Neuronal stem cell (in vitro differentiated cells): ENCODE data around the gene MAEL.

Experiments
- DNase-seq: peaks from one replicate; pipeline ENCODE4 v3.0.0-alpha.2; 2013; ENCODE audit warnings: low spot score
- H2AFZ ChIP-seq: one replicate; pipeline ENCODE4 v1.6.1; 2013; ENCODE audit warnings: mild to moderate bottlenecking, low read length, inconsistent platforms
- H2AK5ac ChIP-seq: 2 replicates; pipeline ENCODE4 v1.6.1; 2013; ENCODE audit warnings: low read depth, mild to moderate bottlenecking, inconsistent platforms, low read length, moderate library complexity, mixed read lengths
- H2BK120ac ChIP-seq: 2 replicates; pipeline ENCODE4 v1.6.1; 2013; ENCODE audit warnings: low read depth, mild to moderate bottlenecking, inconsistent platforms, low read length, moderate library complexity, mixed read lengths
- H2BK12ac ChIP-seq: one replicate; pipeline ENCODE4 v1.6.1; 2013; ENCODE audit warnings: low read length, inconsistent platforms
- H2BK15ac ChIP-seq: 2 replicates; pipeline ENCODE4 v1.6.1; 2013; ENCODE audit warnings: mild to moderate bottlenecking, low read length, inconsistent platforms, mixed read lengths
- H2BK5ac ChIP-seq: one replicate; pipeline ENCODE4 v1.6.1; 2013; ENCODE audit warnings: inconsistent platforms, mild to moderate bottlenecking, low read length, moderate library complexity
- H3K14ac ChIP-seq: one replicate; pipeline ENCODE4 v1.6.1; 2013; ENCODE audit warnings: low read length, inconsistent platforms
- H3K18ac ChIP-seq: 2 replicates; pipeline ENCODE4 v1.6.1; 2013; ENCODE audit warnings: low read length, inconsistent platforms
- H3K23ac ChIP-seq: 2 replicates; pipeline ENCODE4 v1.6.1; 2013; ENCODE audit warnings: low read depth, mild to moderate bottlenecking, mixed read lengths, low read length, inconsistent platforms; ENCODE audit not compliant: poor library complexity
- H3K27ac ChIP-seq: replicated peaks from 3 replicates; pipeline ENCODE4 v1.5.1; 2013; ENCODE audit warnings: low read length, inconsistent platforms
- H3K27me3 ChIP-seq, 3 experiments: 2 replicates each; pipeline ENCODE4 v1.6.1; 2013; ENCODE audit warnings: low read length in 3 of 3, mild to moderate bottlenecking in 2 of 3, inconsistent platforms in 1 of 3, low read depth in 1 of 3, mixed read lengths in 1 of 3, moderate library complexity in 1 of 3; ENCODE audit not compliant: control insufficient read depth in 3 of 3, insufficient read depth in 3 of 3
- H3K36me3 ChIP-seq, 2 donors: replicated peaks in 1 of 2; 2 replicates each; pipeline ENCODE4 v1.6.1; 2013; ENCODE audit warnings: low read length in 2 of 2; ENCODE audit not compliant: control insufficient read depth in 2 of 2, insufficient read depth in 2 of 2
- H3K4ac ChIP-seq: 2 replicates; pipeline ENCODE4 v1.6.1; 2013; ENCODE audit warnings: inconsistent platforms, mild to moderate bottlenecking, low read length, moderate library complexity
- H3K4me1 ChIP-seq, 2 donors: 1 replicate in 1 of 2; 2 replicates in 1 of 2; pipeline ENCODE4 v1.6.1; 2013; ENCODE audit warnings: low read length in 2 of 2, low read depth in 1 of 2; ENCODE audit not compliant: control insufficient read depth in 2 of 2, insufficient read depth in 1 of 2
- H3K4me2 ChIP-seq: one replicate; pipeline ENCODE4 v1.6.1; 2013; ENCODE audit warnings: mild to moderate bottlenecking, low read length, inconsistent platforms; ENCODE audit not compliant: insufficient read depth, poor library complexity, severe bottlenecking
- H3K4me3 ChIP-seq, 2 donors: 2 replicates each; pipeline ENCODE4 v1.5.1; 2013; ENCODE audit warnings: low read length in 2 of 2, mild to moderate bottlenecking in 2 of 2, inconsistent platforms in 1 of 2, moderate library complexity in 1 of 2
- H3K79me1 ChIP-seq: one replicate; pipeline ENCODE4 v1.6.1; 2013; ENCODE audit warnings: low read depth, mild to moderate bottlenecking, inconsistent platforms, low read length, moderate library complexity
- H3K9ac ChIP-seq: one replicate; pipeline ENCODE4 v1.6.1; 2013; ENCODE audit warnings: mild to moderate bottlenecking, low read depth, low read length, inconsistent platforms; ENCODE audit not compliant: poor library complexity
- H3K9me3 ChIP-seq, 2 donors: replicated peaks in 1 of 2; 2 replicates each; pipeline versions ENCODE3 to v1.6.1; 2013; ENCODE audit warnings: low read length in 2 of 2, mild to moderate bottlenecking in 2 of 2, inconsistent platforms in 1 of 2, low read depth in 1 of 2, mixed read lengths in 1 of 2, moderate library complexity in 1 of 2; ENCODE audit not compliant: control insufficient read depth in 2 of 2, insufficient read depth in 1 of 2
- H4K8ac ChIP-seq: one replicate; pipeline ENCODE4 v1.6.1; 2013; ENCODE audit warnings: low read depth, mild to moderate bottlenecking, inconsistent platforms, low read length, moderate library complexity
- H4K91ac ChIP-seq: one replicate; pipeline ENCODE4 v1.6.1; 2013; ENCODE audit warnings: low read length, low read depth, mild to moderate bottlenecking, inconsistent platforms; ENCODE audit not compliant: poor library complexity
- WGBS, 2 donors: extraction: QIAGEN DNeasy Blood & Tissue Kit; methylation state at CpG; one replicate each; pipeline ENCODE4 v1.1.7; 2013; ENCODE audit warnings: missing lambda C conversion rate in 2 of 2, mixed read lengths in 1 of 2; ENCODE audit not compliant: insufficient read length in 2 of 2, insufficient replicate concordance in 1 of 2; ENCODE audit errors: extremely low coverage in 2 of 2; 5-methylcytosine and 5-hydroxymethylcytosine counted together

Gene MAEL

DNA sequence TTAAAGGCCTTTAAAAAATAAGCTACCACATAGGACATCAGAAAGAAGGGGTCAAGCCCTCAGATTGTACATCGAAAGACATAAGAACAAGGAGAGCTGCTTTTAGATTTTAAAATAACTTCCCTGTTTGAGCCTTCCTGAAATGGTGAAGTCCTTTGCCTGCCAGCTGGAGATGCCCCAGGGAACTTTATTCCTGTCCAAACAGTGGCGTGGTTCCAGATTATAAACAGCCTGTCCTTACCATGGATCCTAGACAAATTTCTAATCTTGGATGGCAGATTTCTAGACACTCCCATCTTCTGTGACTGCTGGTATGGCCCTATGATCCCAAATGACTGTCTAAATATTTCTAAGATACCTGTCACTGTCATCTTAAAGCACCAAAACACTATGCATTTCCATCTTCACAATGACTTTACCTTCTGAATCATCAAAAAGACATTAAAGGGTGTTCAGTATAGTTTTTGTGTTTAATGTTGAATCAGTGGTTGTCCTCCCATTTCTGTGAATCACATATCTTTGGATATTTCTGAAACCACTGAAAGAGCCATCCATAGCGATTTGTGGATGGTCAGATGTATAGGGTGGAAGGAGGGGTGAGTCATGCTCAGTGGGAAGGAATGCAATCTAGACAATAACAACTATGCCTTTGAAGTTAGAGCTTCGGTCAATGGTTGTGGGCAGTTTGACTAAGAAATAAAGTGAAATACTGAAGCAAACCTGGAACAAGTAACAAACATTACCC is 36.9 kb upstream of the MAEL start:
- Histone ChIP-seq H2AK5ac (no peak overlapping the region), H3K4ac (no peak overlapping the region), H3K36me3 (peaks cover 2 to 13% of the 10 kb centered on the region in 2 donors), H3K4me1 (peaks cover 32 to 54% of the 10 kb centered on the region in 2 donors), H3K9ac (no peak overlapping the region), H3K14ac (no peak overlapping the region), H4K91ac (peak overlapping the region; percentile 35), H3K18ac (no peak overlapping the region), H2BK12ac (peak overlapping the region; percentile 63), H2BK5ac (no peak overlapping the region), H3K9me3 (no peaks in the 10 kb centered on the region), H3K27ac (peak overlapping the region; percentile 44), H3K27me3 (no peaks in the 10 kb centered on the region), H3K4me2 (no peak overlapping the region), H4K8ac (no peak overlapping the region), H3K4me3 (no peak overlapping the region), H3K23ac (no peak overlapping the region), H3K79me1 (no peaks in the 10 kb centered on the region), H2BK15ac (no peak overlapping the region), H2AFZ (no peak overlapping the region), H2BK120ac (no peak overlapping the region)
- no peak for DNase-seq
- WGBS, 2 donors: no CpG with 5 or more reads among the region's 4 CpGs

DNA sequence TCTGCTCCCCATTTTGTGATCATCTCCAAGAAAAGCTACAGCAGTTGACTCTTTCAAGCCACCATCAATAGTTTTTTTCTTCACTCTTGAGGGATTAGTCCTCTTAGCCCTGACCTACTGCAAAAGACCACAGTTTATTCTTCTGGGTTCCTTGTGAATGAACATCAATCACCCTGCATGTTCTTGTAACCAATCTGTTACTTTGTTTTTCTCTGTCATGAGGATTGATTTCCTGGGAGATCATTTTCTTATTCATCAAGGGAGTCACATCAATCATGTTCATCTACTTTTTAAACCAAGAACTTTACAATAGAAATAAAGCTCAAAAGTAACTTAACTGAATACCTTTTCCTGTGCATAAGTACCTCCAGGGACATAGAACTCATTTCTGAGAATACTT is 35.6 kb upstream of the MAEL start:
- Histone ChIP-seq H3K9ac (no peak overlapping the region), H3K27ac (no peak overlapping the region), H3K23ac (no peak overlapping the region), H3K79me1 (no peaks in the 10 kb centered on the region), H2BK15ac (no peak overlapping the region), H3K27me3 (peaks cover 0 to 3% (median 0%) of the 10 kb centered on the region in 3 experiments), H3K4me2 (no peak overlapping the region), H3K4ac (no peak overlapping the region), H3K18ac (no peak overlapping the region), H3K4me3 (no peak overlapping the region), H3K36me3 (peaks cover 3 to 22% of the 10 kb centered on the region in 2 donors), H4K8ac (no peak overlapping the region), H3K4me1 (peaks cover 24 to 44% of the 10 kb centered on the region in 2 donors), H2AK5ac (no peak overlapping the region), H4K91ac (no peak overlapping the region), H3K9me3 (no peaks in the 10 kb centered on the region), H2BK120ac (no peak overlapping the region), H2AFZ (no peak overlapping the region), H2BK5ac (no peak overlapping the region), H2BK12ac (no peak overlapping the region), H3K14ac (no peak overlapping the region)
- no peak for DNase-seq

DNA sequence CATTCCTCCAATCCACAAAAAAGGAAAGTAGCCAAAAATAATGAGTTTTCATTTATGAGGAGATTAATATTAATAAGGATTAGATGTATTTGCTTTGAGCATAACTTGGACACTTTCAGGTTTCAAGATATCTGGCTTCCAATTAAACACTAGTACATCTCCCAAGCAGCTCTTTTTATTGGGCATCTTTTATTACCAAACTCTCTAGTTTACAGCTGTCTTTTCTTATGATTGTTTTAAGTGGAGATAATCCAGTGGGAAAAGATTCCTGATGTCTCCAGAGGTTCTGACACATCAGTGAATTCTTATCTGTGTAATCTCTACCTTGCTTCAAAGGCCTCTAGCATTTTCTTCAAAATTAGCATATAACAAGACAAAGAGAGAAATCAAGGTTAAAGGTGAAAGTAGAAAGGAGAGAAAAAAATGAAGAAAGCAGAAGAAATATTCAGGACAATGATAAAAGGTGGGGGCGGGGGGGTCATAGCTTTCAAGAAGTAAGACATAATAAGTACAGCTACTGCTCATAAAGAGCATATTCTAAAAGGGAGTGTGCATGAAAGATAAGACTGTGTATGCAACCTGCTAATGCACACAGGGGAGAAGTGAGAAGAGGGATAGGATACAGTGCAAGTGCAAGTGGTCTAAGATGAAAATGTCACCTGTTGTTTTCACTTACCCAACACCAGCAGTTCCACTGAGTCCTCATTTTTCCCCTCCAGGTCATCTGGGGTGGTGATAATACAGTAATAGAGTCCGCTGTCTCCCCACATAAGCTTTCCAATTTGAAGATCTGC is 32.8 kb upstream of the MAEL start:
- Histone ChIP-seq H3K27ac (no peak overlapping the region), H3K9me3 (no peaks in the 10 kb centered on the region), H3K27me3 (peaks cover 0 to 3% (median 0%) of the 10 kb centered on the region in 3 experiments), H3K4me2 (no peak overlapping the region), H4K8ac (no peak overlapping the region), H3K4ac (no peak overlapping the region), H3K23ac (no peak overlapping the region), H2AFZ (no peak overlapping the region), H2BK15ac (no peak overlapping the region), H2AK5ac (no peak overlapping the region), H4K91ac (no peak overlapping the region), H3K36me3 (peaks cover 3 to 22% of the 10 kb centered on the region in 2 donors), H2BK12ac (no peak overlapping the region), H3K9ac (no peak overlapping the region), H3K14ac (no peak overlapping the region), H3K79me1 (no peaks in the 10 kb centered on the region), H2BK120ac (no peak overlapping the region), H3K4me1 (peaks cover 7 to 19% of the 10 kb centered on the region in 2 donors), H2BK5ac (no peak overlapping the region), H3K4me3 (no peak overlapping the region), H3K18ac (no peak overlapping the region)
- no peak for DNase-seq
- WGBS, 2 donors: no CpG with 5 or more reads among the region's 2 CpGs

DNA sequence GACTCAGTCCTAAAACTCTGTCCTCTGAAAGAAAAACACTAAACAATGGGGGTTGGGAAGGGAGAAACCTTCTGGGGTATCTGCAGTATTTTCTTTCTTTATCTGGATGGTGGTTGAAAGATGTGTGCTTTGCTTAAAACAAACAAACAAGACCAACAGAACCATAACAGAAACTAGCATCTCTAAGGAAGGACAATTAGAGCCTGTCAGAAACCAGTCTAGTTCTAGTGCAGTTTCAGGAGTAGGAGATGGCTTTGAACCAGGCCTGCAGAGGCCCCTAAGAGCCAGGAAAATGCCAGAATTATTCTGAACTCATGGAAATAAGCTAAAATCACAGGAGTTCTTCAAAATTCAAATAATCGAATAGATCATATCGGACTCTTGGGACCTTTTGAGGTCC is 32.2 kb upstream of the MAEL start:
- Histone ChIP-seq H2BK5ac (no peak overlapping the region), H3K9ac (no peak overlapping the region), H2BK15ac (no peak overlapping the region), H2BK12ac (no peak overlapping the region), H3K79me1 (no peaks in the 10 kb centered on the region), H3K4me2 (no peak overlapping the region), H4K8ac (no peak overlapping the region), H3K14ac (no peak overlapping the region), H2AFZ (no peak overlapping the region), H3K27me3 (peaks cover 0 to 3% (median 0%) of the 10 kb centered on the region in 3 experiments), H3K4me3 (no peak overlapping the region), H3K9me3 (no peaks in the 10 kb centered on the region), H3K18ac (no peak overlapping the region), H3K36me3 (peaks cover 3 to 22% of the 10 kb centered on the region in 2 donors), H2BK120ac (no peak overlapping the region), H3K23ac (no peak overlapping the region), H4K91ac (no peak overlapping the region), H2AK5ac (no peak overlapping the region), H3K4me1 (peaks cover 7 to 12% of the 10 kb centered on the region in 2 donors), H3K27ac (no peak overlapping the region), H3K4ac (no peak overlapping the region)
- no CpG with 5 or more reads among the region's 2 CpGs for WGBS, 2 donors
- DNase-seq: no peak
